Endothelial cell of umbilical vein (primary cell): ENCODE results near the gene FAM186B. TPM values are rescaled to one million over a fixed set of nuclear protein-coding genes. Genes with fewer than 3 reads are reported as not detected.

Experiments
- BruUV-seq: library from RNA; stranded (reverse); fragments of 400-500 nt; replicated peaks from 2 replicates; lab custom pipeline; 2021; lab: Mats Ljungman, UMichigan
- CTCF ChIA-PET: fragments of 300-600, 350-600 bp; sonication (Branson Sonifier 250); formaldehyde crosslinking; loops from one replicate; lab custom pipeline; 2021; ENCODE audit warnings: antibody characterized with exemption, inconsistent platforms; lab: Charles Lee
- POLR2A ChIA-PET: fragments of 300-600, 350-600 bp; sonication (Branson Sonifier 250); formaldehyde crosslinking; loops from one replicate; lab custom pipeline; 2021; ENCODE audit warnings: antibody characterized with exemption, inconsistent platforms; lab: Charles Lee
- DNase-seq: peaks from one replicate; pipeline ENCODE4 v3.0.0-alpha.2; 2011; ENCODE audit warnings: low read depth, low spot score
- FAIRE-seq: peaks from 2 replicates; lab custom pipeline; 2011; peaks lifted over from hg19 to GRCh38; lab: Jason Lieb, UNC
- H2AFZ ChIP-seq: 2 replicates; pipeline ENCODE4 v1.6.0; 2012; ENCODE audit warnings: low read depth, low read length, control low read depth, inconsistent platforms
- H3K27ac ChIP-seq: 2 replicates; pipeline ENCODE4 v1.5.1; 2011; ENCODE audit warnings: low read depth, mild to moderate bottlenecking, control low read depth, low read length, moderate library complexity; ENCODE audit not compliant: insufficient read depth
- H3K27me3 ChIP-seq, 2 experiments: 2 replicates each; pipeline versions ENCODE4 v1.6.0 to v1.6.1; 2011; ENCODE audit warnings: low read length in 2 of 2, mixed read lengths in 1 of 2; ENCODE audit not compliant: control insufficient read depth in 2 of 2, insufficient read depth in 2 of 2
- H3K36me3 ChIP-seq, 2 experiments: 2 replicates in 1 of 2; 3 replicates in 1 of 2; pipeline ENCODE4 v1.5.1; 2011; ENCODE audit warnings: low read length in 2 of 2, mild to moderate bottlenecking in 1 of 2, moderate library complexity in 1 of 2; ENCODE audit not compliant: control insufficient read depth in 2 of 2, insufficient read depth in 2 of 2; ENCODE audit errors: extremely low read depth in 1 of 2
- H3K4me1 ChIP-seq: 3 replicates; pipeline ENCODE4 v1.5.1; 2011; ENCODE audit warnings: mild to moderate bottlenecking, low read length; ENCODE audit not compliant: control insufficient read depth, insufficient read depth; ENCODE audit errors: extremely low read depth
- H3K4me2 ChIP-seq: 2 replicates; pipeline ENCODE4 v1.6.1; 2011; ENCODE audit warnings: low read length, control low read depth, mixed read lengths; ENCODE audit not compliant: insufficient read depth
- H3K4me3 ChIP-seq, 3 experiments: fragments of 200-600 bp in 1 of 3; sonication (generic), shearing (Covaris generic) in 1 of 3; replicated peaks in 1 of 3; 2 replicates each; pipeline ENCODE4 v1.5.1; 2011 to 2016; ENCODE audit warnings: control low read depth in 3 of 3, low read length in 3 of 3, mild to moderate bottlenecking in 2 of 3, inconsistent platforms in 1 of 3, low read depth in 1 of 3, moderate library complexity in 1 of 3; ENCODE audit not compliant: insufficient read depth in 1 of 3
- H3K79me2 ChIP-seq: 2 replicates; pipeline ENCODE4 v1.6.0; 2012; ENCODE audit warnings: low read length, inconsistent platforms; ENCODE audit not compliant: control insufficient read depth, insufficient read depth
- H3K9ac ChIP-seq: replicated peaks from 2 replicates; pipeline ENCODE3; 2011; ENCODE audit warnings: low read length, control low read depth; ENCODE audit not compliant: insufficient read depth; ENCODE audit errors: extremely low read depth
- H3K9me1 ChIP-seq: replicated peaks from 3 replicates; pipeline ENCODE4 v1.6.0; 2011; ENCODE audit warnings: mild to moderate bottlenecking, low read length; ENCODE audit not compliant: control insufficient read depth, insufficient read depth; ENCODE audit errors: extremely low read depth
- H3K9me3 ChIP-seq: replicated peaks from 2 replicates; pipeline ENCODE4 v1.5.1; 2012; ENCODE audit warnings: low read length, inconsistent platforms; ENCODE audit not compliant: control insufficient read depth, insufficient read depth
- H4K20me1 ChIP-seq: replicated peaks from 2 replicates; pipeline ENCODE3; 2011; ENCODE audit warnings: mild to moderate bottlenecking, low read length; ENCODE audit not compliant: control insufficient read depth, insufficient read depth; ENCODE audit errors: extremely low read depth
- EZH2 ChIP-seq: IDR thresholded peaks from 2 replicates; pipeline ENCODE4 v1.6.1; 2012; ENCODE audit warnings: borderline replicate concordance, low read depth, mild to moderate bottlenecking, moderate library complexity, low read length, inconsistent platforms; ENCODE audit not compliant: severe bottlenecking
- FOS ChIP-seq: IDR thresholded peaks from 2 replicates; pipeline ENCODE4 v1.6.1; 2011; ENCODE audit warnings: mild to moderate bottlenecking, low read length, moderate library complexity, borderline replicate concordance; ENCODE audit not compliant: insufficient read depth
- GATA2 ChIP-seq: IDR thresholded peaks from 2 replicates; pipeline ENCODE4 v1.7.0; 2011; ENCODE audit warnings: low read depth, mild to moderate bottlenecking, moderate library complexity, mixed read lengths, low read length; ENCODE audit not compliant: insufficient read length, insufficient read depth
- JUN ChIP-seq: IDR thresholded peaks from 2 replicates; pipeline ENCODE4 v1.6.1; 2011; ENCODE audit warnings: borderline replicate concordance, low read depth; ENCODE audit not compliant: insufficient read length, insufficient read depth
- MAX ChIP-seq: IDR thresholded peaks from 2 replicates; pipeline ENCODE4 v1.6.1; 2011; ENCODE audit not compliant: insufficient read depth, insufficient read length
- MYC ChIP-seq: IDR thresholded peaks from one replicate; pipeline ENCODE4 v1.6.1; 2011; ENCODE audit warnings: mild to moderate bottlenecking, low read depth, low read length
- POLR2A ChIP-seq: IDR thresholded peaks from 2 replicates; pipeline ENCODE4 v1.6.1; 2012; ENCODE audit warnings: low read depth, mild to moderate bottlenecking, control low read depth, low read length
- POLR2AphosphoS5 ChIP-seq: IDR thresholded peaks from 2 replicates; pipeline ENCODE4 v1.6.1; 2012; ENCODE audit warnings: low read depth, mild to moderate bottlenecking, control low read depth, low read length, moderate library complexity; ENCODE audit not compliant: insufficient read depth
- dilution Hi-C: fragments of 300-500 bp; cut with MboI; formaldehyde crosslinking; loops from one replicate; pipeline ENCODE4 v1.15.0; 2019; ENCODE audit warnings: low sequenced_read_pairs; ENCODE audit not compliant: extremely low pct_ligation_motif_present
- intact Hi-C: fragments of 100-400 bp; cut with micrococcal nuclease; formaldehyde crosslinking; loops from one replicate; pipeline ENCODE4 v1.10.0; 2022
- polyA plus RNA-seq, 4 experiments: library from polyadenylated mRNA; depleted of rRNA in 3 of 4; stranded (reverse) in 3 of 4; unstranded in 1 of 4; fragments of >200 nt; gene quantifications; 2 replicates each; pipeline versions ENCODE4 v1.2.1 to v1.2.3, GENCODE V29; 2011 to 2012; ENCODE audit warnings: missing spikeins in 1 of 4
- total RNA-seq: library from RNA; stranded (reverse); gene quantifications from 2 replicates; pipeline ENCODE4 v1.2.3, GENCODE V29; 2021
- TF ChIP-seq, protein P1 (sequence below), 2 donors: IDR thresholded peaks; 1 replicate in 1 of 2; 2 replicates in 1 of 2; pipeline ENCODE4 v1.5.1; 2011; ENCODE audit warnings: low read length in 2 of 2, mild to moderate bottlenecking in 2 of 2, moderate library complexity in 2 of 2, control low read depth in 1 of 2, inconsistent platforms in 1 of 2, low read depth in 1 of 2; ENCODE audit not compliant: insufficient read depth in 1 of 2; ENCODE audit errors: extremely low read depth in 1 of 2

The FAM186B gene
- total and polyA plus RNA-seq, 2 donors (not counting 3 experiments of a cell fraction or from before 2014, with no cell fraction given): 0.10 to 0.33 TPM

DNA sequence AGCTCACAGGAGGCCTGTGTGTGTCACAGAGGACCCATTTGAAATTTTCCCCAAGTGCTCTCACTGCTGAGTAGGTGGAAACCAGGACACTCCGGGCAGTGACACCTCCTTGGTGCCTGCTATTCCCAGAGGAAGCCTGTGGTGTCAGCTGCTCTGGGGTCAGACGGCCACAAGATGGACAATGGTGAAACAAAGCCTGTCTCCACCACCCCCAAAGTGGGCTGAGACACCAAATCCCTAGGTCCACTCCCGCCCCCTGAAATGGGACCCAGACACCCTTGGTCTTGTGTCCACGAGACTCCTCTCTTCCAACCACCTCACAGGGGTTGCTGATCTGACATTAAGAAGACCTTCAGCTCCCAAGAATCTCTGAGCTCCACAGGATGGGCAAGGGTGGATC lies 59.6 kb downstream of the FAM186B start:
- TF ChIP-seq, protein P1, sequence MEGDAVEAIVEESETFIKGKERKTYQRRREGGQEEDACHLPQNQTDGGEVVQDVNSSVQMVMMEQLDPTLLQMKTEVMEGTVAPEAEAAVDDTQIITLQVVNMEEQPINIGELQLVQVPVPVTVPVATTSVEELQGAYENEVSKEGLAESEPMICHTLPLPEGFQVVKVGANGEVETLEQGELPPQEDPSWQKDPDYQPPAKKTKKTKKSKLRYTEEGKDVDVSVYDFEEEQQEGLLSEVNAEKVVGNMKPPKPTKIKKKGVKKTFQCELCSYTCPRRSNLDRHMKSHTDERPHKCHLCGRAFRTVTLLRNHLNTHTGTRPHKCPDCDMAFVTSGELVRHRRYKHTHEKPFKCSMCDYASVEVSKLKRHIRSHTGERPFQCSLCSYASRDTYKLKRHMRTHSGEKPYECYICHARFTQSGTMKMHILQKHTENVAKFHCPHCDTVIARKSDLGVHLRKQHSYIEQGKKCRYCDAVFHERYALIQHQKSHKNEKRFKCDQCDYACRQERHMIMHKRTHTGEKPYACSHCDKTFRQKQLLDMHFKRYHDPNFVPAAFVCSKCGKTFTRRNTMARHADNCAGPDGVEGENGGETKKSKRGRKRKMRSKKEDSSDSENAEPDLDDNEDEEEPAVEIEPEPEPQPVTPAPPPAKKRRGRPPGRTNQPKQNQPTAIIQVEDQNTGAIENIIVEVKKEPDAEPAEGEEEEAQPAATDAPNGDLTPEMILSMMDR (IDR thresholded peaks at IDR 0.05; ENCODE audit: extremely low read depth in 1 of 2, insufficient read depth in 1 of 2, low read depth in 1 of 2, low read length in 2 of 2): no peak
- TF ChIP-seq MAX: no peak
- no peak for TF ChIP-seq JUN
- TF ChIP-seq MYC: no peak
- TF ChIP-seq POLR2AphosphoS5: no peak
- no peak for TF ChIP-seq EZH2
- TF ChIP-seq GATA2: no peak
- no peak for TF ChIP-seq FOS
- TF ChIP-seq POLR2A: no peak
- peaks cover under 1 to 5% of the 10 kb centered on the region in 2 experiments for H3K27me3 ChIP-seq
- no peaks in the 10 kb centered on the region for H3K36me3 ChIP-seq
- H3K9me1 ChIP-seq: no peaks in the 10 kb centered on the region
- no peaks in the 10 kb centered on the region for H3K79me2 ChIP-seq
- no peak overlapping the region for H2AFZ ChIP-seq
- POLR2A ChIA-PET: interaction anchor here (0.6 kb wide), 1 partner anchor 29 kb away, joined by 6 read pairs; no protein-coding TSS in a partner anchor
- dilution Hi-C loops (no loop called here), intact Hi-C loops (no loop called here)
- H3K4me1 ChIP-seq: peaks cover 6% of the 10 kb centered on the region
- H3K4me2 ChIP-seq: no peak overlapping the region
- FAIRE-seq (peak; percentile 4), DNase-seq (no peak)
- BruUV-seq: no TSS peak
- no peak overlapping the region for H3K4me3 ChIP-seq
- CTCF ChIA-PET: interaction anchor here (0.6 to 1.8 kb wide), 6 partner anchors 10 to 198 kb away, joined by 3 to 4 read pairs (median 4); no protein-coding TSS in a partner anchor
- H4K20me1 ChIP-seq: no peaks in the 10 kb centered on the region
- H3K9ac ChIP-seq: no peak overlapping the region
- no peaks in the 10 kb centered on the region for H3K9me3 ChIP-seq
- no peak overlapping the region for H3K27ac ChIP-seq
